CMK (cell line): Measurements from ENCODE around the gene USP44.
"Not testable (repeated sequence)": the region's sequence is repeated elsewhere in the genome, so short reads cannot be mapped to it uniquely, and the experiment has no call there.

Experiments
- DNase-seq: peaks from one replicate; pipeline ENCODE4 v3.0.0-alpha.2; 2010; ENCODE audit warnings: low read depth

The USP44 gene

GRCh38 chr12:95509300-95509699, 42.0 kb downstream of the USP44 start:
- DNase-seq = no peak

GRCh38 chr12:95506707-95507523, 44.4 kb downstream of the USP44 start:
- no peak for DNase-seq

GRCh38 chr12:95505039-95505438, 46.2 kb downstream of the USP44 start:
- no peak for DNase-seq

- no peak for DNase-seq
Measured at GRCh38 chr12:95504140-95504539, 47.1 kb downstream of the USP44 start.

GRCh38 chr12:95499772-95500171, 51.5 kb downstream of the USP44 start:
- no peak for DNase-seq

GRCh38 chr12:95498968-95499367, 52.3 kb downstream of the USP44 start:
- DNase-seq = no peak

- DNase-seq = no peak
Measured at GRCh38 chr12:95497031-95497430, 54.2 kb downstream of the USP44 start.

GRCh38 chr12:95495433-95495832, 55.8 kb downstream of the USP44 start:
- DNase-seq = no peak

GRCh38 chr12:95494888-95495287, 56.4 kb downstream of the USP44 start:
- DNase-seq = no peak

- no peak for DNase-seq
Measured at GRCh38 chr12:95492462-95492861, 58.8 kb downstream of the USP44 start.

GRCh38 chr12:95487024-95487423, 64.3 kb downstream of the USP44 start:
- DNase-seq = no peak

GRCh38 chr12:95484524-95484923, 66.8 kb downstream of the USP44 start:
- DNase-seq = no peak

- DNase-seq = not testable (repeated sequence)
Measured at GRCh38 chr12:95482564-95482963, 68.7 kb downstream of the USP44 start.

- no peak for DNase-seq
Measured at GRCh38 chr12:95481888-95482287, 69.4 kb downstream of the USP44 start.

- no peak for DNase-seq
Measured at GRCh38 chr12:95481072-95481471, 70.2 kb downstream of the USP44 start.

- DNase-seq = no peak
Measured at GRCh38 chr12:95480230-95480629, 71.0 kb downstream of the USP44 start.

- DNase-seq = no peak
Measured at GRCh38 chr12:95474660-95474958, 76.7 kb downstream of the USP44 start.

GRCh38 chr12:95473884-95474659, 77.2 kb downstream of the USP44 start, which contains the start of gene METAP2:
Gene METAP2, plus strand, starts transcription at chr12:95474152. Its CDS starts 28 bp downstream, at chr12:95474180.
- peak; percentile 71 for DNase-seq

GRCh38 chr12:95473231-95473883, 77.9 kb downstream of the USP44 start:
- no peak for DNase-seq

GRCh38 chr12:95470300-95470699, 81.0 kb downstream of the USP44 start:
- DNase-seq = no peak
